GM12864 (cell line): ENCODE data around the gene B3GAT1.

Source experiments
- DNase-seq: peaks from one replicate; pipeline ENCODE4 v3.0.0-alpha.2; 2011; ENCODE audit warnings: low read depth
- H3K4me3 ChIP-seq: 2 replicates; pipeline ENCODE4 v1.5.1; 2011; ENCODE audit warnings: mild to moderate bottlenecking, low read depth, low read length, control low read depth
- CTCF ChIP-seq: IDR thresholded peaks from 2 replicates; pipeline ENCODE4 v1.5.1; 2011; ENCODE audit warnings: low read depth, mild to moderate bottlenecking, moderate library complexity, low read length, control low read depth, inconsistent platforms; ENCODE audit errors: missing control alignments

The B3GAT1 gene

GRCh38 chr11:134350381-134350780 lies 61.7 kb downstream of the B3GAT1 start:
- no peak for TF ChIP-seq CTCF
- DNase-seq: peak; percentile 45
- H3K4me3 ChIP-seq: peak overlapping the region; percentile 35

- peak overlapping the region; percentile 35 for H3K4me3 ChIP-seq
- no peak for TF ChIP-seq CTCF
- no peak for DNase-seq
These were observed 62.2 kb downstream of the B3GAT1 start for GRCh38 chr11:134349802-134350355.

- no peak for TF ChIP-seq CTCF
- peak; percentile 30 for DNase-seq
- no peak overlapping the region for H3K4me3 ChIP-seq
These were observed 62.8 kb downstream of the B3GAT1 start for GRCh38 chr11:134349109-134349801.

GRCh38 chr11:134347441-134347840 lies 64.6 kb downstream of the B3GAT1 start:
- no peak overlapping the region for H3K4me3 ChIP-seq
- TF ChIP-seq CTCF: no peak
- DNase-seq: no peak

GRCh38 chr11:134346976-134347350 lies 65.1 kb downstream of the B3GAT1 start:
- TF ChIP-seq CTCF: no peak
- no peak overlapping the region for H3K4me3 ChIP-seq
- no peak for DNase-seq

GRCh38 chr11:134346101-134346975 lies 65.7 kb downstream of the B3GAT1 start:
- TF ChIP-seq CTCF: no peak
- DNase-seq: no peak
- no peak overlapping the region for H3K4me3 ChIP-seq
